OCI-M2 (cell line): Measurements from ENCODE around the gene LAT.
"Not testable (repeated sequence)": the region's sequence is repeated elsewhere in the genome, so short reads cannot be mapped to it uniquely, and the experiment has no call there.

Experiments used
- DNase-seq: peaks from one replicate; lab custom pipeline; 2025; ENCODE audit not compliant: unreplicated experiment; lab: John Stamatoyannopoulos, UW

LAT gene

DNA sequence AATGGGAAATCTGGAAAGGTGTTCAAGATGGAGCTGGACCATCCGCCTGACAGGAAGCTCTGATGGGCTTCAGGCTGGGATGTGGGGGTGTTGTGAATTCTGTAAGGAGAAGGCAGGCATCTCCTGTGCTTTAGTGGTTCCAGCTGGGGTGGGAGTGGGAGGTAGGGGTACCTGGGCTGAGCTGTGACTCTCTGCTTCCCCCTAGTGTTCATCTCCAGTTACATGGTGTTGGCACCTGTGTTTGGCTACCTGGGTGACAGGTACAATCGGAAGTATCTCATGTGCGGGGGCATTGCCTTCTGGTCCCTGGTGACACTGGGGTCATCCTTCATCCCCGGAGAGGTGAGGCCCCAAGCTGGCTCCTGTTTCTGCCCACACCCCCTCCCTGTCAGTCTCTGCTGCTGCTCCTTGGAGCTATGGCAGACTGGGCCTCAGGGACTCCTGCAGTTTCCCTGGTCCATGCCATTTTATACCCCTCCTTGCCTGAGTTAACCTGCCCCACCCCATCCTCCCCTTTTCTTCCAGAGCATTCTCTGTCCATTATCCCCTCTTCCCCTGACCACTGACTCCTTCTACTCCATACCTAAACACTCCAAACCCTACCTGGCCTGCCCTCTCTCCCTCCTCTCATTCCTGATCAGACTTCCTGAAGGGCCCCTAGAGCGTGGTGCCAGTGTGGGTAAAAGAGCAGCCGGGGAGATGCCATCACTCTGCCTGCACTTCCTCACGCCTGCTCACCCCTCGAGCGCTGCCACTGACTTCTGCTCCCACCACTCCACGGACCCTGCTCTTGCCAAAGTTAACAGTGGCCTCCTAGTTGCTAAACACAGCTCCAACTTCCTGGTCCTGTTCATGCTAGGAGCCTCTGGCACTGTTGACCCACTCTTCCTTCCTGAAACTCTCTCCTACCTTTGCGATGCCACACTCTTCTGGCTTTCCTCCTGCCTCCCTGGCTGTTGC lies 6.9 kb upstream of the LAT start:
- no peak for DNase-seq

GRCh38 chr16:28980330-28980729 lies 4.5 kb upstream of the LAT start:
- DNase-seq = not testable (repeated sequence)

DNA sequence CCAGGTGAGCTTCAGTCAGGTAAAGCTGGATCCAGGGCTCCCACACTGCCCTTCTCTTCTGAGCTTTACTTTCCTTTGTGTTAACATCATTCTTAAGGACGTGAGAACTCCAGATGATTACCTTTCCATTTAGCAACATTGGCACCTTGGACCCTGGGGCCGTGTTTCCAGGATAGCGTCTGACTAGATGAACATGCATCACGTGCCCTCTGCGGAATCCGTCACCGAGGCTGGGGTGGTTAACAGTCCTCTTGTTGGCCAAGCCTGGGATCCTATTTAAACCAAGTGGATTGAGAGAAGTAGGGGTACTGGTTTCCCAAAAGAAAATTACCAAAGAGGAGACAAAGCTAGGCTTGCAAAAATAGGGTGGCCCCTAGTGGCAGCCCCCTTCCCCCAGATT lies 3.9 kb upstream of the LAT start:
- DNase-seq = no peak

DNA sequence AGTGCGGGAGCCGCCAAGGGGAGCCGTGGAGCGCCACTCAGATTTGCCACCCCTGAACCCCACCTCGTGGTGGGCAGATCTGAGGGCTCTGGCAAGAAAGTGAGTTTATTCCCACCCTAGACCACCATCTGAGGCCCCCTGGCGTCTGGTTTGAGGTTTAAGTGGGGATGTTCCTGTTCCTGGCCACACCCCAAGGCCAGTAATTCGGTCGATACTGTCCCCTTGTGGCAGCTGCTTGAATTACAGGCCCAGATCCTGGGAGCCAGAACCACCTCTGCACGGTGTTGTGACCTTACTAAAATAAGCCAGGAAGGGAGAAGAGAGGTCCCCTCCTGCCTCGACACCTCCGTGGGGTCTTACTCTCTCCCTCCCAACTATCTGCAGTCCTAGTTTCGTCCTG lies 3.3 kb upstream of the LAT start:
- DNase-seq = no peak

DNA sequence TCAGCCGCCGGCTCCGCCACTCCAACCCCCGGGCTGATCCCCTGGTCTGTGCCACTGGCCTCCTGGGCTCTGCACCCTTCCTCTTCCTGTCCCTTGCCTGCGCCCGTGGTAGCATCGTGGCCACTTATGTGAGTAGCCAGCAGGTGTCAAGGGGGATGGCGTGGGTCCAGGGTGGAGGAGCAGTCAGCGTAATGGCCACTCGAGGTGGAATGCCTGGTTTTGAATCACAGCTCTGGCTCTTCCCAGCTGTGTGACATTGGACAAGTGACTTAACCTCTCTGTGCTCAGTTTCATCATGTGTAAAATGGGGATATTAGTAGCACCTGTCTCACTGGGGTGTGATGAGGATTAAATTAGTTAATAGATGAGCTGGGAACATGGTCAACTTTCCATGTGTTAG lies 2.4 kb upstream of the LAT start:
- DNase-seq = no peak

- DNase-seq = no peak
These were observed 1.9 kb upstream of the LAT start for GRCh38 chr16:28982949-28983348.

GRCh38 chr16:28983644-28984043 lies 1.2 kb upstream of the LAT start:
- DNase-seq = no peak

DNA sequence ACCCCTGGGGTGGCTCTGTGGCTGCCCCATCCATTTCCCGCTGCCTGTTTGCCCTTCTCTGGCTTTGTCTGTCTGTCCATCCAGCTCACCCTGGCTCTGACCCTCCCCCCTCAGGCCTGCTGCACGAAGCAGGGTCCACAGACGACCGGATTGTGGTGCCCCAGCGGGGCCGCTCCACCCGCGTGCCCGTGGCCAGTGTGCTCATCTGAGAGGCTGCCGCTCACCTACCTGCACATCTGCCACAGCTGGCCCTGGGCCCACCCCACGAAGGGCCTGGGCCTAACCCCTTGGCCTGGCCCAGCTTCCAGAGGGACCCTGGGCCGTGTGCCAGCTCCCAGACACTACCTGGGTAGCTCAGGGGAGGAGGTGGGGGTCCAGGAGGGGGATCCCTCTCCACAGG lies 761 bp upstream of the LAT start:
- no peak for DNase-seq

- no peak for DNase-seq
These were observed 574 bp downstream of the LAT start for GRCh38 chr16:28985211-28986041.

DNA sequence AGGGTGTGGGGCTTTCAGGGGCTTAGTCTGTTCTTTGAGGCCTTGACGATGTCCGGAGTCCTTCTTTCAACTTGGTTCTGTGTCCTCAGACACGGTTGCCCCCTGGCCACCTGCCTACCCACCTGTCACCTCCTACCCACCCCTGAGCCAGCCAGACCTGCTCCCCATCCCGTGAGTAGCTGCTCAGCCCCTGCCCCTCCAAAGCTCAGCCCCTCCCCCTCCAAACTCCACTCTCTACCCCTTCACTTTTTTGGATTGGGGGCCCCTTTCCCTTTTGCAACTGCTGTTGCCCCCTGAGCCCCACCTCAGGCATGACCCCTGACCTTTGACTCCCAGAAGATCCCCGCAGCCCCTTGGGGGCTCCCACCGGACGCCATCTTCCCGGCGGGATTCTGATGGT lies 1.2 kb downstream of the LAT start:
- no peak for DNase-seq

GRCh38 chr16:28986492-28986891 lies 1.6 kb downstream of the LAT start:
- no peak for DNase-seq

- DNase-seq = no peak
These were observed 2.5 kb downstream of the LAT start for GRCh38 chr16:28987170-28987853.

DNA sequence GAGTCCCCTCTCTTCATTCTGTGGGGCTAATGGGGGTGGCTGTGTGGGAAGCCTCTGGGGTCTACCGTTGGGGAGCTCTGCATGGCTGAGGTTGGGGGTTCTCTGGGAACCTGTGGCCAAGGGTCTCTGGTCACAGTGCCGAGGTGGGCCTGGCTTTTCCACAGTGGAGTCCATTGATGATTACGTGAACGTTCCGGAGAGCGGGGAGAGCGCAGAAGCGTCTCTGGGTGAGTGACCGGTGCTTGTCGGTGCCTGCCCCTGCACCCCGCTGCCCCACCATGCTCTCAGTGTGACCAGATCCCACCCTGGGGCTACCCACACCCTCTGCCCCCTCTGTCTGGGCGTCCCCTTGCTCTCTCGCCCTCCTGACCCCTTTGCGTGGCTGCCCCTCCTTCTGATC lies 4.5 kb downstream of the LAT start:
- no peak for DNase-seq

GRCh38 chr16:28990375-28991040 lies 5.7 kb downstream of the LAT start:
- no peak for DNase-seq

DNA sequence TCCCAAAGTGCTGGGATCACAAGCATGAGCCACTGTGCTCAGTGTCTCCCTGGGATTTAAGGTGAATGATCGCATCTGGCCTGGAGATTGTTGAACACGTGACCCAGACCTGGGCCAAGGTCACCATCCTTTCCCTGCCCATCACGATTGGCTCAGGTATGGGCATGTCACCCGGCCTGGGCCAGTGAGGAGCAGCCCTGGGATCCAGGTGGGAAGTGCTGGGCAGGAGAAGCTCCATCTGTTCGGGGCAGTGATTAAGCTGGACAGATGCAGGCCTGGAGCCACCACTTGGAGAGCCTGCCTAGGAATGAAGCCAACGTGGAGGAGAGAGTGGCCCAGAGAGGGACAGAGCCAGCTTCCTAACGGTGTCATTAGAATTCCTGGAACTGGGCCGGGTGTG lies 6.8 kb downstream of the LAT start:
- DNase-seq = no peak

DNA sequence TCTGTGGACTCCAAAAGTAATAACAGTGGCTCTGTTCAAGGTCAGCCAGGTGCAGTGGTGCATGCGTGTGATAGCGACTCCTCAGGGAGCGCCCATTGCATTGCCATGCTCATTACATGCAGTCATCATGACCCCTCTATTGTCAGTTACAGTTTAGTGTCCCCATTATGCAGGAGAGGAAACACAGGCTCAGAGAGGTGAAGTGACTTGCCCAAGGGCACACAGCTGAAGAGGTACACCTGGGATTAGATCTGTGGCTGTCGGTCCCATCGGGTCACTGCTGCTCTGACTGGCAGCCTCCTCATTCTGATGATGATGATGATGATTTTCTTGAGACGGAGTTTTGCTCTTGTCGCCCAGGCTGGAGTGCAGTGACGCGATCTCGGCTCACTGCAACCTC lies 7.6 kb downstream of the LAT start:
- no peak for DNase-seq

DNA sequence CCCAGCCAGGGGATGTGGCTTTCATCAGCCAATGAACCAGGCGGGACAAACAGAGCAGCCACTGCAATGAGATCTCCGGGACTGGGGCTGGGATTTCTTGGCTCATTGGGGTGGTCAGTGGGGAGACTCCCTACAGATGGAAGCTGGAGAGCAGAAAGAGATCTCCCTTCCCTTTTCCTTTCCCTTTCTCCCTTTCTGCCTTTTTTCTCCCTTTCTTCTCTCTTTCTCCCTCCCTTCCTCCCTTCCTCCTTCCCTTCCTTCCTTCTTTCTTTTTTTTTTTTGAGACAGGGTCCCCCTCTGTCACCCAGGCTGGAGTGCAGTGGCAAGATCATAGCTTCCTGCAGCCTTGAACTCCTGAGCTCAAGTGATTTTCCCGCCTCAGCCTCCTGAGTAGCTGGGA lies 14.0 kb downstream of the LAT start:
- no peak for DNase-seq

DNA sequence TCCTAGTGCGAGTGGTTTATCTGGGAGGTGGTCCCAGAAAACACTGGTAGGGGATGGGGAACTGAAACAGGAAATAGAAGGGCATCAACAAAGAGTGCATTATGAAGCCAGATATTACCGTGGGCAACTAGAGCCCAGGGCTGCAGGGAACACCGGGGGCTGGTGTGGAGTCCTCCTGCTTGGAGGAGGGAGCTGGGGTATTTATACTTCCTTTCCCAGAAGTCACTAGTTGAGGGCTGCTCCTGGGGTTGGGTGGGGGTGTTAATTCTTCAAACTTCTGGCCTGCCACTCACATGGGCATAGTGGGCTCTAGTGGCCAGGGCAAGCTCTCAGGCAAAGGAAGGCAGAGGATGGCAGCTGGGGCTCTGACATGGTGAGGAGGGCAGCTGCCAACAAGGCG lies 14.7 kb downstream of the LAT start:
- no peak for DNase-seq

GRCh38 chr16:29000019-29000418 lies 15.2 kb downstream of the LAT start:
- no peak for DNase-seq

DNA sequence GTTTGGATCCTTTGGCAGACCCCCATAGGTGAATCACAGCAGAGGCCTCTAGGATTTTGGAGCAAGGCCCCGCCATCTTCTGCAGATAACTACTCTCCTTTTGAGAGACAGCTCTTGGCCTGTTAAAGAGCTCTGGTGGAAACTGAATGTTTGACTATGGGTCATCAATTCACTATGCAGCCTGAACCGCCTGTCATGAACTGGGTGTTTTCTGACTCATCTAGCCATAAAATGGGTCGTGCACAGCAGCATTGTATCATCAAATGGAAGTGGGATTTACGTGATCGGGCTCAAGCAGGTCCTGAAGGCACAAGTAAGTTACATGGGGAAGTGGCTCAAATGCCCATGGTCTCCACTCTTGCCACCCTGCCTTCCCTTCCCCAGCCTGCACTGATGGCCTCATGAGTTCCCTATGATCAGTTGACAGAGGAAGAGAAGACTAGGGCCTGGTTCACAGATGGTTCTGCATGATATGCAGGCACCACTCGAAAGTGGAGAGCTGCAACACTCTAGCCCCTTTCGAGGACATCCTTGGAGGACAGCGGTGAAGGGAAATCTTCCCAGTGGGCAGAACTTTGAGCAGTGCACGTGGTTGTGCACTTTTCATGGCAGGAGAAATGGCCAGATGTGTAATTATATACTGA lies 19.8 kb downstream of the LAT start:
- DNase-seq = not testable (repeated sequence)
